IMR-90 (cell line): ENCODE measurements around the gene CDK7. TPM values are rescaled to one million over a fixed set of nuclear protein-coding genes. Genes with fewer than 3 reads are reported as not detected.

Source experiments
- ATAC-seq: fragments of 200-7000 bp; cut with Tn5 transposase; 2 replicates; pipeline ENCODE4 v1.9.1; 2020; ENCODE audit warnings: low read depth, mild to moderate bottlenecking, moderate library complexity
- BruUV-seq: library from RNA; stranded (reverse); fragments of 400-500 nt; replicated peaks from 2 replicates; lab custom pipeline; 2021; lab: Mats Ljungman, UMichigan
- CTCF ChIA-PET: fragments of 300-600 bp; formaldehyde crosslinking; extraction: SDS; loops from one replicate; lab custom pipeline; 2021; ENCODE audit warnings: antibody characterized with exemption; lab: Yijun Ruan, JAX
- POLR2A ChIA-PET: fragments of 300-600 bp; sonication (Branson Sonifier 250); formaldehyde crosslinking; loops from one replicate; lab custom pipeline; 2022; ENCODE audit warnings: antibody characterized with exemption; ENCODE audit not compliant: unreplicated experiment; lab: Charles Lee
- DNase-seq: peaks from one replicate; pipeline ENCODE4 v3.0.0; 2013
- H2AFZ ChIP-seq: replicated peaks from 2 replicates; pipeline ENCODE3; 2013; ENCODE audit warnings: low read length, mild to moderate bottlenecking; ENCODE audit not compliant: poor library complexity
- H2AK5ac ChIP-seq: 2 replicates; pipeline ENCODE4 v1.6.1; 2013; ENCODE audit warnings: low read depth, low read length, inconsistent platforms
- H2AK9ac ChIP-seq: replicated peaks from 2 replicates; pipeline ENCODE3; 2013; ENCODE audit warnings: mild to moderate bottlenecking, low read depth, low read length, moderate library complexity; ENCODE audit not compliant: poor library complexity
- H2BK120ac ChIP-seq: 2 replicates; pipeline ENCODE4 v1.6.1; 2013; ENCODE audit warnings: low read depth, low read length, inconsistent platforms
- H2BK15ac ChIP-seq: 3 replicates; pipeline ENCODE4 v1.6.1; 2013; ENCODE audit warnings: low read depth, low read length, inconsistent platforms
- H2BK20ac ChIP-seq: 2 replicates; pipeline ENCODE4 v1.6.1; 2013; ENCODE audit warnings: low read depth, mild to moderate bottlenecking, inconsistent platforms, low read length, moderate library complexity
- H2BK5ac ChIP-seq: 2 replicates; pipeline ENCODE4 v1.6.1; 2013; ENCODE audit warnings: mild to moderate bottlenecking, low read depth, low read length, inconsistent platforms; ENCODE audit not compliant: poor library complexity, severe bottlenecking
- H3K14ac ChIP-seq: replicated peaks from 2 replicates; pipeline ENCODE4 v1.6.1; 2013; ENCODE audit warnings: low read depth, low read length, inconsistent platforms
- H3K18ac ChIP-seq: 2 replicates; pipeline ENCODE4 v1.6.1; 2013; ENCODE audit warnings: low read depth, low read length, control low read depth
- H3K23ac ChIP-seq: 2 replicates; pipeline ENCODE4 v1.6.1; 2013; ENCODE audit warnings: low read depth, low read length, inconsistent platforms
- H3K27ac ChIP-seq: 2 replicates; pipeline ENCODE4 v1.5.1; 2013; ENCODE audit warnings: mild to moderate bottlenecking, control low read depth, low read length; ENCODE audit not compliant: insufficient read depth
- H3K27me3 ChIP-seq: 2 replicates; pipeline ENCODE4 v1.6.1; 2013; ENCODE audit warnings: low read length; ENCODE audit not compliant: control insufficient read depth, insufficient read depth
- H3K36me3 ChIP-seq: 2 replicates; pipeline ENCODE4 v1.6.1; 2013; ENCODE audit warnings: low read length, mixed read lengths; ENCODE audit not compliant: control insufficient read depth, insufficient read depth
- H3K4ac ChIP-seq: 2 replicates; pipeline ENCODE4 v1.6.1; 2013; ENCODE audit warnings: low read depth, low read length, inconsistent platforms
- H3K4me1 ChIP-seq: 2 replicates; pipeline ENCODE4 v1.6.1; 2013; ENCODE audit warnings: low read length, mixed read lengths; ENCODE audit not compliant: control insufficient read depth, insufficient read depth
- H3K4me2 ChIP-seq: 2 replicates; pipeline ENCODE4 v1.6.1; 2013; ENCODE audit warnings: low read depth, mild to moderate bottlenecking, control low read depth, low read length, moderate library complexity
- H3K4me3 ChIP-seq: 2 replicates; pipeline ENCODE4 v1.5.1; 2013; ENCODE audit warnings: low read depth, mild to moderate bottlenecking, control low read depth, low read length, moderate library complexity; ENCODE audit not compliant: insufficient read depth
- H3K56ac ChIP-seq: 2 replicates; pipeline ENCODE4 v1.6.1; 2013; ENCODE audit warnings: low read length, inconsistent platforms; ENCODE audit not compliant: insufficient read depth; ENCODE audit errors: extremely low read depth
- H3K79me1 ChIP-seq, 2 experiments: 2 replicates each; pipeline ENCODE4 v1.6.1; 2013; ENCODE audit warnings: low read length in 2 of 2, inconsistent platforms in 1 of 2, low read depth in 1 of 2
- H3K9ac ChIP-seq: 2 replicates; pipeline ENCODE4 v1.6.1; 2013; ENCODE audit warnings: low read depth, low read length, control low read depth
- H3K9me1 ChIP-seq: 2 replicates; pipeline ENCODE4 v1.6.1; 2013; ENCODE audit warnings: low read length, inconsistent platforms; ENCODE audit not compliant: insufficient read depth
- H3K9me3 ChIP-seq: 2 replicates; pipeline ENCODE4 v1.6.1; 2013; ENCODE audit warnings: low read length; ENCODE audit not compliant: control insufficient read depth, insufficient read depth
- H4K20me1 ChIP-seq: 2 replicates; pipeline ENCODE4 v1.6.1; 2013; ENCODE audit warnings: low read length, inconsistent platforms; ENCODE audit not compliant: insufficient read depth
- H4K5ac ChIP-seq: 2 replicates; pipeline ENCODE4 v1.6.1; 2013; ENCODE audit warnings: mild to moderate bottlenecking, low read depth, low read length, control low read depth
- H4K8ac ChIP-seq, 2 experiments: 2 replicates each; pipeline ENCODE4 v1.6.1; 2013; ENCODE audit warnings: low read depth in 2 of 2, low read length in 2 of 2, control low read depth in 1 of 2, inconsistent platforms in 1 of 2
- H4K91ac ChIP-seq: 2 replicates; pipeline ENCODE4 v1.6.1; 2013; ENCODE audit warnings: low read depth, low read length, inconsistent platforms; ENCODE audit not compliant: insufficient read depth
- BHLHE40 ChIP-seq: fragments of 150-350 bp; IDR thresholded peaks from 2 replicates; pipeline ENCODE4 v1.6.1; 2016; ENCODE audit warnings: mild to moderate bottlenecking, low read depth, low read length
- CEBPB ChIP-seq: IDR thresholded peaks from 2 replicates; pipeline ENCODE4 v1.6.1; 2012; ENCODE audit warnings: low read depth, low read length, improper control_type of control experiment
- CHD1 ChIP-seq: IDR thresholded peaks from 2 replicates; pipeline ENCODE4 v1.6.1; 2012; ENCODE audit warnings: low read depth, low read length, improper control_type of control experiment
- FOS ChIP-seq: fragments of 150-350 bp; IDR thresholded peaks from 2 replicates; pipeline ENCODE4 v1.6.1; 2016; ENCODE audit warnings: low read depth, low read length
- MAFK ChIP-seq: IDR thresholded peaks from 2 replicates; pipeline ENCODE4 v1.6.1; 2012; ENCODE audit warnings: low read depth, low read length, improper control_type of control experiment
- MAZ ChIP-seq: IDR thresholded peaks from 2 replicates; pipeline ENCODE4 v1.6.1; 2012; ENCODE audit warnings: low read depth, mild to moderate bottlenecking, low read length, improper control_type of control experiment, moderate library complexity, borderline replicate concordance
- MXI1 ChIP-seq: IDR thresholded peaks from 2 replicates; pipeline ENCODE4 v1.6.1; 2012; ENCODE audit warnings: low read depth, mild to moderate bottlenecking, low read length, moderate library complexity, borderline replicate concordance
- NFE2L2 ChIP-seq: fragments of 150-350 bp; IDR thresholded peaks from 2 replicates; pipeline ENCODE4 v1.6.1; 2016; ENCODE audit warnings: low read depth, mild to moderate bottlenecking, low read length
- POLR2A ChIP-seq: IDR thresholded peaks from 2 replicates; pipeline ENCODE4 v1.6.1; 2012; ENCODE audit warnings: mild to moderate bottlenecking, low read depth, low read length
- RAD21 ChIP-seq: IDR thresholded peaks from 2 replicates; pipeline ENCODE4 v1.6.1; 2012; ENCODE audit warnings: low read length, improper control_type of control experiment
- RCOR1 ChIP-seq: IDR thresholded peaks from 2 replicates; pipeline ENCODE4 v1.6.1; 2012; ENCODE audit warnings: mild to moderate bottlenecking, low read length, improper control_type of control experiment; ENCODE audit not compliant: insufficient replicate concordance
- RFX5 ChIP-seq: IDR thresholded peaks from 2 replicates; pipeline ENCODE4 v1.8.0; 2012; ENCODE audit warnings: low read depth, mild to moderate bottlenecking, low read length, moderate library complexity
- SMC3 ChIP-seq: fragments of 150-350 bp; IDR thresholded peaks from 2 replicates; pipeline ENCODE4 v1.6.1; 2016; ENCODE audit warnings: low read depth, mild to moderate bottlenecking, antibody characterized with exemption, low read length, moderate library complexity
- WGBS, 2 experiments: methylation state at CpG; one replicate each; pipeline versions ENCODE4 v1.1.5 to v1.1.7; 2013; ENCODE audit warnings: missing lambda C conversion rate in 2 of 2; ENCODE audit not compliant: insufficient read length in 1 of 2; ENCODE audit errors: extremely low coverage in 2 of 2; 5-methylcytosine and 5-hydroxymethylcytosine counted together
- dilution Hi-C: fragments of 300-500 bp; cut with HindIII; formaldehyde crosslinking; loops from one replicate; pipeline ENCODE4 v1.14.3; 2018; ENCODE audit warnings: low sequenced_read_pairs; ENCODE audit not compliant: unreplicated experiment
- in situ Hi-C: fragments of 300-500 bp; cut with MboI; formaldehyde crosslinking; loops from 3 replicates; pipeline ENCODE4 v1.14.3; 2019; ENCODE audit warnings: low sequenced_read_pairs, inconsistent platforms, mixed read lengths
- intact Hi-C: fragments of 100-400 bp; cut with micrococcal nuclease; formaldehyde crosslinking; loops from 2 replicates; pipeline ENCODE4 v1.10.0; 2022
- polyA plus RNA-seq, 3 experiments: library from polyadenylated mRNA; depleted of rRNA; stranded (reverse); fragments of >200 nt; gene quantifications; 2 replicates each; pipeline ENCODE4 v1.2.3, GENCODE V29; 2012; ENCODE audit warnings: low replicate concordance in 1 of 3
- total RNA-seq: library from RNA; depleted of rRNA; stranded (reverse); fragments of >200 nt; gene quantifications from 2 replicates; pipeline ENCODE4 v1.2.3, GENCODE V29; 2012
- TF ChIP-seq, protein P1 (sequence below): conservative IDR thresholded peaks from 2 replicates; pipeline ENCODE4 v1.5.1; 2012; ENCODE audit warnings: mild to moderate bottlenecking, low read depth, low read length, improper control_type of control experiment
- TF ChIP-seq, protein P2 (sequence below): fragments of 150-350 bp; IDR thresholded peaks from 2 replicates; pipeline ENCODE4 v1.6.1; 2016; ENCODE audit warnings: low read depth, mild to moderate bottlenecking, low read length, moderate library complexity, borderline replicate concordance
- TF ChIP-seq, protein P3 (sequence below): fragments of 150-350 bp; IDR thresholded peaks from 2 replicates; pipeline ENCODE4 v1.6.1; 2017; ENCODE audit warnings: mild to moderate bottlenecking, antibody characterized with exemption, low read length, low read depth

CDK7 gene
- total and polyA plus RNA-seq, 2 of the 4 experiments (the other 2 are of a cell fraction): 59.8 to 65.6 TPM

DNA sequence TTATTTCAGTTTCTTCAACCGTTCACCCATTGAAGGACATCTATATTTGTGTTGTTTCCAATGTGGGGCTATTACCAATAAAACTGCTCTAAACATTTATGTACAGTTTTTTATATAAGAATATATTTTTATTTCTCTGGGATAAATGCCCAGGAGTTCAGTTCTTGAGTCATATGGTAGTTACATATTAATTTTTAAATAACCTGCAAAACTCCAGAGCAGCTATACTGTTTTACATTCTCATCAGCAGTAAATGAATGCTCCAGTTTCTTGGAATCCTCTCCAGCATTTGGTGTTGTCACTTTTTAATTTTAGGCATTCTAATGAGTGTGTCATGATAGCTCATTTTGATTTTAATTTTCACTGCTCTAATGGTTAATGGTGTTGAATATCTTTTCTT lies 36.2 kb downstream of the CDK7 start:
- H3K27me3 ChIP-seq: no peaks in the 10 kb centered on the region
- no peaks in the 10 kb centered on the region for H3K9me3 ChIP-seq
- no peak overlapping the region for H2BK20ac ChIP-seq
- H2BK120ac ChIP-seq: no peak overlapping the region
- H3K4me3 ChIP-seq: no peak overlapping the region
- no peaks in the 10 kb centered on the region for H4K20me1 ChIP-seq
- no peak overlapping the region for H3K56ac ChIP-seq
- no CpG with 5 or more reads among the region's 1 CpG for WGBS, 2 experiments
- no peak overlapping the region for H2AK9ac ChIP-seq
- H3K18ac ChIP-seq: no peak overlapping the region
- H3K36me3 ChIP-seq: peaks cover 20% of the 10 kb centered on the region
- H2BK15ac ChIP-seq: no peak overlapping the region
- no peak overlapping the region for H3K23ac ChIP-seq
- peaks cover 8 to 23% of the 10 kb centered on the region in 2 experiments for H3K79me1 ChIP-seq
- dilution Hi-C loops (no loop called here), intact Hi-C loops (loop anchor here (5.0 to 10.0 kb wide), 2 partner anchors 96 to 176 kb away; partner anchors contain the start of genes AK6, RAD17, SLC30A5 and TAF9), in situ Hi-C loops (no loop called here)
- no peak overlapping the region for H2AK5ac ChIP-seq
- H2AFZ ChIP-seq: no peak overlapping the region
- no peak overlapping the region for H3K4ac ChIP-seq
- ChIA-PET CTCF (no interaction called here), POLR2A (no interaction called here)
- no peak for DNase-seq
- no peak overlapping the region for H4K91ac ChIP-seq
- no peak overlapping the region for H4K8ac ChIP-seq
- H2BK5ac ChIP-seq: peak overlapping the region; percentile 27
- no peaks in the 10 kb centered on the region for H3K4me1 ChIP-seq
- no TSS peak for BruUV-seq
- no peak overlapping the region for H3K14ac ChIP-seq
- H3K9me1 ChIP-seq: peaks cover 3% of the 10 kb centered on the region; the same call in 1 of the 2 replicates
- ATAC-seq: no peak; the same call in 1 of the 2 replicates
- H3K9ac ChIP-seq: no peak overlapping the region
- no peak overlapping the region for H3K27ac ChIP-seq
- H4K5ac ChIP-seq: no peak overlapping the region
- H3K4me2 ChIP-seq: no peak overlapping the region
- TF ChIP-seq, protein P1, sequence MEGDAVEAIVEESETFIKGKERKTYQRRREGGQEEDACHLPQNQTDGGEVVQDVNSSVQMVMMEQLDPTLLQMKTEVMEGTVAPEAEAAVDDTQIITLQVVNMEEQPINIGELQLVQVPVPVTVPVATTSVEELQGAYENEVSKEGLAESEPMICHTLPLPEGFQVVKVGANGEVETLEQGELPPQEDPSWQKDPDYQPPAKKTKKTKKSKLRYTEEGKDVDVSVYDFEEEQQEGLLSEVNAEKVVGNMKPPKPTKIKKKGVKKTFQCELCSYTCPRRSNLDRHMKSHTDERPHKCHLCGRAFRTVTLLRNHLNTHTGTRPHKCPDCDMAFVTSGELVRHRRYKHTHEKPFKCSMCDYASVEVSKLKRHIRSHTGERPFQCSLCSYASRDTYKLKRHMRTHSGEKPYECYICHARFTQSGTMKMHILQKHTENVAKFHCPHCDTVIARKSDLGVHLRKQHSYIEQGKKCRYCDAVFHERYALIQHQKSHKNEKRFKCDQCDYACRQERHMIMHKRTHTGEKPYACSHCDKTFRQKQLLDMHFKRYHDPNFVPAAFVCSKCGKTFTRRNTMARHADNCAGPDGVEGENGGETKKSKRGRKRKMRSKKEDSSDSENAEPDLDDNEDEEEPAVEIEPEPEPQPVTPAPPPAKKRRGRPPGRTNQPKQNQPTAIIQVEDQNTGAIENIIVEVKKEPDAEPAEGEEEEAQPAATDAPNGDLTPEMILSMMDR: no peak
- TF ChIP-seq MXI1 (no peak), CHD1 (no peak), POLR2A (no peak), BHLHE40 (no peak), MAFK (no peak), CEBPB (no peak), SMC3 (no peak), RFX5 (no peak), RCOR1 (no peak), RAD21 (no peak), NFE2L2 (no peak), FOS (no peak), MAZ (no peak)
- TF ChIP-seq, protein P2, sequence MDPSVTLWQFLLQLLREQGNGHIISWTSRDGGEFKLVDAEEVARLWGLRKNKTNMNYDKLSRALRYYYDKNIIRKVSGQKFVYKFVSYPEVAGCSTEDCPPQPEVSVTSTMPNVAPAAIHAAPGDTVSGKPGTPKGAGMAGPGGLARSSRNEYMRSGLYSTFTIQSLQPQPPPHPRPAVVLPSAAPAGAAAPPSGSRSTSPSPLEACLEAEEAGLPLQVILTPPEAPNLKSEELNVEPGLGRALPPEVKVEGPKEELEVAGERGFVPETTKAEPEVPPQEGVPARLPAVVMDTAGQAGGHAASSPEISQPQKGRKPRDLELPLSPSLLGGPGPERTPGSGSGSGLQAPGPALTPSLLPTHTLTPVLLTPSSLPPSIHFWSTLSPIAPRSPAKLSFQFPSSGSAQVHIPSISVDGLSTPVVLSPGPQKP: no peak
- TF ChIP-seq, protein P3, sequence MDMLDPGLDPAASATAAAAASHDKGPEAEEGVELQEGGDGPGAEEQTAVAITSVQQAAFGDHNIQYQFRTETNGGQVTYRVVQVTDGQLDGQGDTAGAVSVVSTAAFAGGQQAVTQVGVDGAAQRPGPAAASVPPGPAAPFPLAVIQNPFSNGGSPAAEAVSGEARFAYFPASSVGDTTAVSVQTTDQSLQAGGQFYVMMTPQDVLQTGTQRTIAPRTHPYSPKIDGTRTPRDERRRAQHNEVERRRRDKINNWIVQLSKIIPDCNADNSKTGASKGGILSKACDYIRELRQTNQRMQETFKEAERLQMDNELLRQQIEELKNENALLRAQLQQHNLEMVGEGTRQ: no peak
